Keratinocyte (primary cell): ENCODE data around the gene ATP1A4. TPM values are rescaled to one million over a fixed set of nuclear protein-coding genes. Genes with fewer than 3 reads are reported as not detected.

Experiments used
- DNase-seq: peaks from one replicate; pipeline ENCODE4 v3.0.0-alpha.2; 2011; ENCODE audit warnings: low read depth, missing footprints, low spot score
- FAIRE-seq: peaks from 2 replicates; lab custom pipeline; 2011; peaks lifted over from hg19 to GRCh38; lab: Jason Lieb, UNC
- H2AFZ ChIP-seq: 2 replicates; pipeline ENCODE4 v1.6.0; 2012; ENCODE audit warnings: low read length, control low read depth, inconsistent platforms; ENCODE audit not compliant: control insufficient read depth
- H3K27ac ChIP-seq: 2 replicates; pipeline ENCODE4 v1.5.1; 2011; ENCODE audit warnings: low read length; ENCODE audit not compliant: control insufficient read depth, insufficient read depth
- H3K27me3 ChIP-seq: 3 replicates; pipeline ENCODE4 v1.6.0; 2011; ENCODE audit warnings: low read length; ENCODE audit not compliant: control insufficient read depth, insufficient read depth; ENCODE audit errors: extremely low read depth
- H3K36me3 ChIP-seq, 2 experiments: 2 replicates in 1 of 2; 3 replicates in 1 of 2; pipeline ENCODE4 v1.5.1; 2011; ENCODE audit warnings: low read length in 2 of 2, mild to moderate bottlenecking in 1 of 2; ENCODE audit not compliant: control insufficient read depth in 2 of 2, insufficient read depth in 2 of 2; ENCODE audit errors: extremely low read depth in 1 of 2
- H3K4me1 ChIP-seq: 3 replicates; pipeline ENCODE4 v1.5.1; 2011; ENCODE audit warnings: low read length; ENCODE audit not compliant: control insufficient read depth, insufficient read depth; ENCODE audit errors: extremely low read depth
- H3K4me2 ChIP-seq: 3 replicates; pipeline ENCODE4 v1.6.0; 2011; ENCODE audit warnings: low read depth, low read length; ENCODE audit not compliant: control insufficient read depth, insufficient read depth; ENCODE audit errors: extremely low read depth
- H3K4me3 ChIP-seq, 3 experiments: fragments of 200-600 bp in 1 of 3; sonication (generic) in 1 of 3; 2 replicates in 2 of 3; 3 replicates in 1 of 3; pipeline ENCODE4 v1.5.1; 2011 to 2016; ENCODE audit warnings: low read length in 3 of 3, mild to moderate bottlenecking in 3 of 3, control low read depth in 2 of 3, inconsistent platforms in 1 of 3, low read depth in 1 of 3, mixed read lengths in 1 of 3, mixed run types in 1 of 3, moderate library complexity in 1 of 3; ENCODE audit not compliant: control insufficient read depth in 2 of 3, insufficient read depth in 2 of 3; ENCODE audit errors: extremely low read depth in 1 of 3
- H3K79me2 ChIP-seq: 2 replicates; pipeline ENCODE4 v1.6.0; 2012; ENCODE audit warnings: low read length; ENCODE audit not compliant: control insufficient read depth, insufficient read depth
- H3K9ac ChIP-seq: 3 replicates; pipeline ENCODE4 v1.6.0; 2011; ENCODE audit warnings: low read length; ENCODE audit not compliant: control insufficient read depth, insufficient read depth; ENCODE audit errors: extremely low read depth
- H3K9me1 ChIP-seq: 3 replicates; pipeline ENCODE4 v1.6.0; 2011; ENCODE audit warnings: low read length; ENCODE audit not compliant: control insufficient read depth, insufficient read depth; ENCODE audit errors: extremely low read depth
- H3K9me3 ChIP-seq: 2 replicates; pipeline ENCODE4 v1.5.1; 2012; ENCODE audit warnings: low read depth, low read length; ENCODE audit not compliant: control insufficient read depth
- H4K20me1 ChIP-seq: 3 replicates; pipeline ENCODE4 v1.6.0; 2011; ENCODE audit warnings: low read length; ENCODE audit not compliant: control insufficient read depth, insufficient read depth; ENCODE audit errors: extremely low read depth
- EZH2 ChIP-seq: IDR thresholded peaks from one replicate; pipeline ENCODE4 v1.6.1; 2012; ENCODE audit warnings: inconsistent platforms, mild to moderate bottlenecking, low read length, moderate library complexity
- dilution Hi-C: fragments of 300-500 bp; cut with MboI; formaldehyde crosslinking; loops from one replicate; pipeline ENCODE4 v1.7.0; 2020; ENCODE audit warnings: low sequenced_read_pairs; ENCODE audit not compliant: extremely low pct_ligation_motif_present
- polyA plus RNA-seq, 5 experiments: library from polyadenylated mRNA; depleted of rRNA in 3 of 5; stranded (reverse) in 3 of 5; stranded (forward) in 1 of 5; unstranded in 1 of 5; fragments of >200 nt; gene quantifications; 1 replicate in 1 of 5; 2 replicates in 3 of 5; 3 replicates in 1 of 5; pipeline versions ENCODE4 v1.2.1 to v1.2.3, GENCODE V29; 2011 to 2012; ENCODE audit warnings: missing spikeins in 2 of 5, low read depth in 1 of 5, low replicate concordance in 1 of 5
- TF ChIP-seq, protein P1 (sequence below), 3 experiments: IDR thresholded peaks in 1 of 3; conservative IDR thresholded peaks in 1 of 3; optimal IDR thresholded peaks in 1 of 3; 2 replicates in 2 of 3; 3 replicates in 1 of 3; pipeline versions ENCODE3 to v1.5.1; 2011; ENCODE audit warnings: low read length in 3 of 3, mild to moderate bottlenecking in 3 of 3, moderate library complexity in 2 of 3, control low read depth in 1 of 3, inconsistent platforms in 1 of 3; ENCODE audit not compliant: insufficient read depth in 2 of 3; ENCODE audit errors: extremely low read depth in 1 of 3

ATP1A4 gene
- polyA plus RNA-seq, 1 donor (not counting 4 experiments of a cell fraction or from before 2014, with no cell fraction given): not detected

DNA sequence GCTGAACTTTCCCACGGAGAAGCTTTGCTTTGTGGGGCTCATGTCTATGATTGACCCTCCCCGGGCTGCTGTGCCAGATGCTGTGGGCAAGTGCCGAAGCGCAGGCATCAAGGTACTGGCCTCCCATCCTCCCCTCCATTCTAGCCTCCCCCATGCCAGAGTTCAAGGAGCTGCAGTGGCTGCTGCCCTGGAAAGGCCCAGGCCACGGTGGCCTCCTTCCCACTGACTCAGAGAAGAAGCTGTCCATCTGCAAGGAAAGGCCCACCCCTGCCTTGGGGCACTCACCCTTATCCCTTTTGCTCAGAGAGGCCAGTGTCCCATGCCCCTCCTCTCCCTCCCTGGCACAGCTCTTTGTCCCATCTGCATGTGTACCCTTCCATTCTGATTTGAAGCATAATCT lies 20.9 kb upstream of the ATP1A4 start:
- H2AFZ ChIP-seq: no peak overlapping the region
- dilution Hi-C loops: no loop called here
- H3K9me3 ChIP-seq: no peaks in the 10 kb centered on the region
- H3K27me3 ChIP-seq: peaks cover 17% of the 10 kb centered on the region
- TF ChIP-seq, protein P1, sequence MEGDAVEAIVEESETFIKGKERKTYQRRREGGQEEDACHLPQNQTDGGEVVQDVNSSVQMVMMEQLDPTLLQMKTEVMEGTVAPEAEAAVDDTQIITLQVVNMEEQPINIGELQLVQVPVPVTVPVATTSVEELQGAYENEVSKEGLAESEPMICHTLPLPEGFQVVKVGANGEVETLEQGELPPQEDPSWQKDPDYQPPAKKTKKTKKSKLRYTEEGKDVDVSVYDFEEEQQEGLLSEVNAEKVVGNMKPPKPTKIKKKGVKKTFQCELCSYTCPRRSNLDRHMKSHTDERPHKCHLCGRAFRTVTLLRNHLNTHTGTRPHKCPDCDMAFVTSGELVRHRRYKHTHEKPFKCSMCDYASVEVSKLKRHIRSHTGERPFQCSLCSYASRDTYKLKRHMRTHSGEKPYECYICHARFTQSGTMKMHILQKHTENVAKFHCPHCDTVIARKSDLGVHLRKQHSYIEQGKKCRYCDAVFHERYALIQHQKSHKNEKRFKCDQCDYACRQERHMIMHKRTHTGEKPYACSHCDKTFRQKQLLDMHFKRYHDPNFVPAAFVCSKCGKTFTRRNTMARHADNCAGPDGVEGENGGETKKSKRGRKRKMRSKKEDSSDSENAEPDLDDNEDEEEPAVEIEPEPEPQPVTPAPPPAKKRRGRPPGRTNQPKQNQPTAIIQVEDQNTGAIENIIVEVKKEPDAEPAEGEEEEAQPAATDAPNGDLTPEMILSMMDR (optimal IDR thresholded peaks at IDR 0.05 in 1 of 3, IDR thresholded peaks at IDR 0.05 in 1 of 3, conservative IDR thresholded peaks at IDR 0.05 in 1 of 3; ENCODE audit: extremely low read depth in 1 of 3, insufficient read depth in 2 of 3, low read length in 3 of 3): no peak
- TF ChIP-seq EZH2: no peak
- no peak overlapping the region for H3K4me3 ChIP-seq
- H3K4me2 ChIP-seq: no peak overlapping the region
- H3K4me1 ChIP-seq: peaks cover 4% of the 10 kb centered on the region
- H3K9ac ChIP-seq: no peak overlapping the region
- DNase-seq (no peak), FAIRE-seq (no peak)
- H3K9me1 ChIP-seq: no peaks in the 10 kb centered on the region
- no peaks in the 10 kb centered on the region for H3K79me2 ChIP-seq
- H3K27ac ChIP-seq: no peak overlapping the region
- H4K20me1 ChIP-seq: no peaks in the 10 kb centered on the region
- H3K36me3 ChIP-seq: no peaks in the 10 kb centered on the region

DNA sequence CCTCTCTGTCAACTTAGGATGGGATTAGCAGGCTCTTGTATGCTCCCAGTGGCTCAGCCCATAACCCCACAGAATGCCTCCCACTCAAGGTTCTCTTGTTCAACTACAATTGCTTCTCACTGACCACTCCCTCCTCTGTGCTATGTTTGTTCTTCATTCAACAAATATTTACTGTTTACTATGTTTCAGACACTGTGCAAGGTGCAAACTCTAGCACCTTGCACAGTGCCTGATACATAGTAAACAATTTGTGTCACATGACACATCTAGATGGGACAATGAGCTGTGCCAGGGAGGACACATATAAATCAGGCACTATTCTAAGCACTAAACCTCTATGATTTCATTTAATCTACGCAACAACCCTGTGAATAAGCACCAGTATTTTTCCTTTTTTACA lies 20.5 kb upstream of the ATP1A4 start:
- Histone ChIP-seq H3K9ac (no peak overlapping the region), H4K20me1 (no peaks in the 10 kb centered on the region), H3K27me3 (peaks cover 17% of the 10 kb centered on the region), H3K4me3 (no peak overlapping the region), H3K4me1 (no peaks in the 10 kb centered on the region), H3K27ac (no peak overlapping the region), H3K36me3 (no peaks in the 10 kb centered on the region), H3K79me2 (no peaks in the 10 kb centered on the region), H2AFZ (no peak overlapping the region), H3K9me3 (no peaks in the 10 kb centered on the region), H3K9me1 (no peaks in the 10 kb centered on the region), H3K4me2 (no peak overlapping the region)
- dilution Hi-C loops: no loop called here
- FAIRE-seq (no peak), DNase-seq (no peak)
- TF ChIP-seq, protein P1 (optimal IDR thresholded peaks at IDR 0.05 in 1 of 3, IDR thresholded peaks at IDR 0.05 in 1 of 3, conservative IDR thresholded peaks at IDR 0.05 in 1 of 3; ENCODE audit: extremely low read depth in 1 of 3, insufficient read depth in 2 of 3, low read length in 3 of 3): no peak
- no peak for TF ChIP-seq EZH2
